Osteocyte (in vitro differentiated cells): ENCODE data around the gene UQCC3. TPM values are rescaled to one million over a fixed set of nuclear protein-coding genes. Genes with fewer than 3 reads are reported as not detected.

Experiments used
- DNase-seq: peaks from one replicate; pipeline ENCODE4 v3.0.0; 2021; ENCODE audit warnings: mixed read lengths; ENCODE audit not compliant: unreplicated experiment; ENCODE audit errors: extremely low spot score
- H3K27ac Mint-ChIP-seq: one replicate; pipeline ENCODE4 v1.8.0; 2021; ENCODE audit warnings: mild to moderate bottlenecking, mixed read lengths; ENCODE audit not compliant: unreplicated experiment
- H3K27me3 Mint-ChIP-seq: one replicate; pipeline ENCODE4 v1.8.0; 2021; ENCODE audit warnings: mixed read lengths; ENCODE audit not compliant: unreplicated experiment
- H3K36me3 Mint-ChIP-seq: one replicate; pipeline ENCODE4 v1.8.0; 2021; ENCODE audit warnings: mixed read lengths; ENCODE audit not compliant: unreplicated experiment
- H3K4me1 Mint-ChIP-seq: one replicate; pipeline ENCODE4 v1.8.0; 2021; ENCODE audit warnings: mixed read lengths; ENCODE audit not compliant: unreplicated experiment
- H3K4me3 Mint-ChIP-seq: one replicate; pipeline ENCODE4 v1.8.0; 2021; ENCODE audit warnings: mild to moderate bottlenecking, moderate library complexity, mixed read lengths; ENCODE audit not compliant: unreplicated experiment
- H3K9me3 Mint-ChIP-seq: one replicate; pipeline ENCODE4 v1.8.0; 2021; ENCODE audit warnings: mixed read lengths; ENCODE audit not compliant: unreplicated experiment
- total RNA-seq: library from RNA; stranded (reverse); gene quantifications from 2 replicates; pipeline ENCODE4 v1.2.1, GENCODE V29; 2021
- TF ChIP-seq, protein P1 (sequence below): fragments of 200-600 bp; sonication (generic); IDR thresholded peaks from 2 replicates; pipeline ENCODE4 v1.5.0; 2021; ENCODE audit warnings: antibody characterized with exemption, mild to moderate bottlenecking, moderate library complexity

UQCC3 gene
- total RNA-seq, 1 donor from 2014 or later, result 6.3 TPM

DNA sequence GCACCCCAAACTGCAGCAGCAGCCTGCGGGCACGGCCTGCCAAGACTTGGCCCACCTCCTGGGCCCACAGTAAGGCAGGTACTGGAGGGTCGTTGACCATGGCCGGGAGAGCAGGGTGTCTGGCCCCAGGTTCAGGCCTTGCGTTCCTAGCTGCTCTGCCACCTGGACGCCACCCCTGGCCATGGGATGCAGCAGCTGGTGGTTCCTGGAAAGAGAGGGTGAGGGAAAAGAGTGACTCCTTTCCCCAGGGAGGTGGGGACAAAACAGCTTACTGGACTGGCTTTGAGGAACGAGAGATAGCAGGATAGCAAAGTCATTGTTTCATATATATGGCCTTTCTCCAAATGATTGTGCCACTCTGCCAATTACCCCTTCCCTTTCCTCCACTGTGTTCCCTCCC, 33.9 kb downstream of the UQCC3 start:
- Mint-ChIP-seq H3K36me3 (peaks cover 5% of the 10 kb centered on the region), H3K27ac (peak overlapping the region; percentile 95), H3K9me3 (no peaks in the 10 kb centered on the region), H3K4me1 (peaks cover 45% of the 10 kb centered on the region), H3K27me3 (no peaks in the 10 kb centered on the region), H3K4me3 (peak overlapping the region; percentile 94)
- TF ChIP-seq, protein P1, sequence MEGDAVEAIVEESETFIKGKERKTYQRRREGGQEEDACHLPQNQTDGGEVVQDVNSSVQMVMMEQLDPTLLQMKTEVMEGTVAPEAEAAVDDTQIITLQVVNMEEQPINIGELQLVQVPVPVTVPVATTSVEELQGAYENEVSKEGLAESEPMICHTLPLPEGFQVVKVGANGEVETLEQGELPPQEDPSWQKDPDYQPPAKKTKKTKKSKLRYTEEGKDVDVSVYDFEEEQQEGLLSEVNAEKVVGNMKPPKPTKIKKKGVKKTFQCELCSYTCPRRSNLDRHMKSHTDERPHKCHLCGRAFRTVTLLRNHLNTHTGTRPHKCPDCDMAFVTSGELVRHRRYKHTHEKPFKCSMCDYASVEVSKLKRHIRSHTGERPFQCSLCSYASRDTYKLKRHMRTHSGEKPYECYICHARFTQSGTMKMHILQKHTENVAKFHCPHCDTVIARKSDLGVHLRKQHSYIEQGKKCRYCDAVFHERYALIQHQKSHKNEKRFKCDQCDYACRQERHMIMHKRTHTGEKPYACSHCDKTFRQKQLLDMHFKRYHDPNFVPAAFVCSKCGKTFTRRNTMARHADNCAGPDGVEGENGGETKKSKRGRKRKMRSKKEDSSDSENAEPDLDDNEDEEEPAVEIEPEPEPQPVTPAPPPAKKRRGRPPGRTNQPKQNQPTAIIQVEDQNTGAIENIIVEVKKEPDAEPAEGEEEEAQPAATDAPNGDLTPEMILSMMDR, result no peak
- no peak for DNase-seq

DNA sequence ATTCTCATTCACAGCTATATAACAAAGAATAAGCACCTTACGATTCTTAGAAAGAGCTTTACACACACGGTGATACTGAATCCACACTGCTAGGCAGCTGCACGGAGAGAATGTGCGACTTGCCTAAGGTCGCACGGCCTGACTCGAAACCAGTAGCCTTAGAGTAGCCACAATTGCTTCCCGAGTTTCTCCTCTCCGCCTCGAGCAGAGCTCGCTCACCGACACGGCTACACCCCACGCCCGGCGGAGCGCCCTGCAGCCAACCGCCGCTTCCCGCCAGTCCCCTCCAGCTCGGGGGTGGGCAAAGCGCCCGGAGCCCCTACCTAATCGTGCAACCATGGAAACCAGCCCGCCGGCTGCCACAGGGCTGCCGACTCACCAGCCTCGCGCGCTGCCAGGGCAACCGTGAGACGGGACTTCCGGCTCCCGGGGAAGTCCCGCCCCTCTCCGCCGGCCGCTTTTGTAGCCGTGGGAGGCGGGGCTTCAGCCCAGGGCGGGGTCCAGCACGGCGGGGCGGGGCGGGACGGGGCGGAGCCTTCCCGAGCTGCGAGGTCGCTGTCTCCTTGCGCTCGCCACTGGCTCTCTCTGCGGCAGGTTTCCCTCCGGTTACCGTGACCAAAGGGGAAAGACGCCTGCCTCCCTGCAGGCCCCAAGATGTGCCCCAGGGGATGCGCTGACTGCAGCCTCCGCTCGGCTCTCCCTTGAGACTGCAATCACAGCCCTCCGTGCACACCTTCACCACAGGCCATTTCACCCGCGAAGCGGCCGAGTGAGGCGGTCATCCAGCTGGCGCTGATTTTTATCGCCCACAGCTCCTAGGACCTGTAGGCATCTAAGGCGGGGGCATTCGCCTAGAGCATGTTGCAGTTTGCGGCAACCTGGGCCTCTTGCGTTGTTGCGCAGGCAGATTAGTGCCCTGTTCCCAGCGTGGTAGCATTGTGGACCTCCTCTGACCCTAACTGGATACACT, 34.7 kb downstream of the UQCC3 start:
- DNase-seq, result peak; percentile 98
- Mint-ChIP-seq H3K4me1 (peaks cover 46% of the 10 kb centered on the region), H3K9me3 (no peaks in the 10 kb centered on the region), H3K27me3 (no peaks in the 10 kb centered on the region), H3K27ac (peak overlapping the region; percentile 95), H3K36me3 (peaks cover 9% of the 10 kb centered on the region), H3K4me3 (peak overlapping the region; percentile 94)
- TF ChIP-seq, protein P1, result no peak

DNA sequence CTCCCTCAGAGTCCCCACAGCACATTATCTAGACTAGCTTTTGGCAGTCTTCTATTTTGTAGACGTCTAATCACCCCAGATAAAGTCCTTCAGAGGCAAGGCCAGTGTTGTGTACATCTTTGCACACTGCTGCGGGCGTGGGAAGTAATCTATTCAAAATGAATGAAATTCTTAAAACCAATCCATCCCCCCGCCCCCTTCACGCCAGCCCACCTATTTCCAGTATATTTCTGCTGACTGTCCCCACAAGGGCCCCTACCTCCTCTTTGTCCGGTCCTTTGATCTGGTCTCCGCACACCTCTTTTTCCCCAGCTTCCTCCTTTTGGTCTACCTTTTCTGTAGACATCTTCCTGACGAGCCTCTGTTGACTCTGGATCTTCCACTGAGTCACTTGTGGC, 35.4 kb downstream of the UQCC3 start:
- Mint-ChIP-seq H3K27ac (peak overlapping the region; percentile 65), H3K9me3 (no peaks in the 10 kb centered on the region), H3K27me3 (no peaks in the 10 kb centered on the region), H3K4me1 (peaks cover 46% of the 10 kb centered on the region), H3K4me3 (peak overlapping the region; percentile 94), H3K36me3 (peaks cover 8% of the 10 kb centered on the region)
- DNase-seq, result no peak
- TF ChIP-seq, protein P1, result no peak

DNA sequence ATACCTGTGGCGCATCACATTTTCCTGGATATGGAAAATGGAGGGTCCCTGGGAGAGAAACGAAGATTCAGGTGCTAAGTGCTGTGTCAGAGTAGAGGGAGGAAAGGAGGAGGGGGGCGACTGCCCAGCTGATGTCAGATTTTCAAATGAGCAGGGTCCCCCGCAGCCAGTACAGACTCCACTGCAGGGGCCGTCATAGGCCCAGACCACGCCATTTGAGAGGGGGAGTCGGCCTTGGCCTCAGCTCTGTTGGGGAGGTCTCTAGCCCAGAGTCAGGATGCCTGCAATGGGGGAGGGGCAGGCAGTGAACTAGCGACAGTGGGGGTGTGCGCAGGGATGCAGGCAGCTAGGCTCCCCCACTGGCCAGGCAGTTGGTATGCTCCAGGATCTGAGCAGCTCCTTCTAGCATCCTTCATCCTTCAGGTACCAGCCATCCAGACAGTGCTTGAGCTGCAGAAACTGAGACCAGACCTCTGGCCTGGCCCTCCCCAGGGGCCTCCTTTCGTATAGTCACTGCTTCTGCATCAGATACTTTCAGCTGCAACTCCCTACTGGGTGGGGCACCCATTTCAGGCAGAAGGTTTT, 35.9 kb downstream of the UQCC3 start, which contains the start of the genes BSCL2 and GNG3:
BSCL2 (minus strand) TSS at position 148 of the 585 bp plus-strand sequence. CDS start 229 bp downstream, outside the sequence.
GNG3 (plus strand) TSS at position 400 of the 585 bp plus-strand sequence. CDS start 620 bp downstream, outside the sequence.
- Mint-ChIP-seq H3K36me3 (peaks cover 11% of the 10 kb centered on the region), H3K4me1 (peaks cover 46% of the 10 kb centered on the region), H3K9me3 (no peaks in the 10 kb centered on the region), H3K27me3 (no peaks in the 10 kb centered on the region), H3K4me3 (peak within 1 kb of the TSS; percentile 94), H3K27ac (peak within 1 kb of the TSS; percentile 65)
- no peak for DNase-seq
- TF ChIP-seq, protein P1, result no peak

DNA sequence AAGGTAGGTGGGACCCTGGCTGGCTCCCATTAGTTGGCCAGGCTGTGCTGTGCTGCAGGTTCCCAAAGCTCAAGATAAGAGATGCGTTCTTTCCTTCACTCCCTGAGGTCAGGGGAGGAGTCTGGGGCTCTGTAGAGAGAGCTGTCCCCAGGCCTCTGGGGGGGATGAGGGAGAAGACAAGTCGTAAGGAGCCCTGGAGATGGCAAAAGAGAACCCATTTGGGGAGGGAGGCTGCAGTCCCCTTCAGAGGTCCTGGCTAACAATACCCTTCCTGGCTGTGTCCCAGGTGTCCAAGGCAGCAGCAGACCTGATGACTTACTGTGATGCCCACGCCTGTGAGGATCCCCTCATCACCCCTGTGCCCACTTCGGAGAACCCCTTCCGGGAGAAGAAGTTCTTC, 36.9 kb downstream of the UQCC3 start:
- Mint-ChIP-seq H3K27ac (peak overlapping the region; percentile 100), H3K27me3 (no peaks in the 10 kb centered on the region)

More for the DNA sequence above, 36.9 kb downstream of the UQCC3 start:
- DNase-seq, result no peak
- Mint-ChIP-seq H3K4me3 (peak overlapping the region; percentile 80), H3K4me1 (peaks cover 49% of the 10 kb centered on the region), H3K9me3 (no peaks in the 10 kb centered on the region), H3K36me3 (peaks cover 12% of the 10 kb centered on the region)
- TF ChIP-seq, protein P1, result no peak
